ENCODE measurements around the gene SCP2. TPM values are rescaled to one million over a fixed set of nuclear protein-coding genes. Genes with fewer than 3 reads are reported as not detected.

SCP2 gene
- total RNA-seq, 1 donor from 2014 or later = 89.8 TPM

GRCh38 chr1:53016705-53017104 lies 89.6 kb downstream of the SCP2 start:
- Histone ChIP-seq H3K4me3 (ENCODE audit: insufficient read depth, low read depth, low read length) (no peak overlapping the region), H2AFZ (ENCODE audit: low read depth, low read length) (no peak overlapping the region), H3K27me3 (ENCODE audit: insufficient read depth, low read length) (no peaks in the 10 kb centered on the region), H3K4me1 (ENCODE audit: insufficient read depth, low read length) (no peaks in the 10 kb centered on the region), H4K20me1 (ENCODE audit: insufficient read depth, low read length) (no peaks in the 10 kb centered on the region), H3K9me3 (ENCODE audit: insufficient read depth, low read depth, low read length) (no peaks in the 10 kb centered on the region), H3K36me3 (ENCODE audit: insufficient read depth, low read length) (no peaks in the 10 kb centered on the region), H3K9ac (ENCODE audit: low read length) (no peak overlapping the region), H3K4me2 (ENCODE audit: low read length) (peak overlapping the region; percentile 93), H3K27ac (ENCODE audit: low read depth, low read length) (no peak overlapping the region), H3K79me2 (ENCODE audit: insufficient read depth, low read length) (peaks cover 46% of the 10 kb centered on the region)
- TF ChIP-seq EZH2 (IDR thresholded peaks at IDR 0.05; ENCODE audit: insufficient read depth, low read length) = no peak
- TF ChIP-seq, protein P1, sequence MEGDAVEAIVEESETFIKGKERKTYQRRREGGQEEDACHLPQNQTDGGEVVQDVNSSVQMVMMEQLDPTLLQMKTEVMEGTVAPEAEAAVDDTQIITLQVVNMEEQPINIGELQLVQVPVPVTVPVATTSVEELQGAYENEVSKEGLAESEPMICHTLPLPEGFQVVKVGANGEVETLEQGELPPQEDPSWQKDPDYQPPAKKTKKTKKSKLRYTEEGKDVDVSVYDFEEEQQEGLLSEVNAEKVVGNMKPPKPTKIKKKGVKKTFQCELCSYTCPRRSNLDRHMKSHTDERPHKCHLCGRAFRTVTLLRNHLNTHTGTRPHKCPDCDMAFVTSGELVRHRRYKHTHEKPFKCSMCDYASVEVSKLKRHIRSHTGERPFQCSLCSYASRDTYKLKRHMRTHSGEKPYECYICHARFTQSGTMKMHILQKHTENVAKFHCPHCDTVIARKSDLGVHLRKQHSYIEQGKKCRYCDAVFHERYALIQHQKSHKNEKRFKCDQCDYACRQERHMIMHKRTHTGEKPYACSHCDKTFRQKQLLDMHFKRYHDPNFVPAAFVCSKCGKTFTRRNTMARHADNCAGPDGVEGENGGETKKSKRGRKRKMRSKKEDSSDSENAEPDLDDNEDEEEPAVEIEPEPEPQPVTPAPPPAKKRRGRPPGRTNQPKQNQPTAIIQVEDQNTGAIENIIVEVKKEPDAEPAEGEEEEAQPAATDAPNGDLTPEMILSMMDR (IDR thresholded peaks at IDR 0.05; ENCODE audit: insufficient read depth, low read depth, low read length) = no peak
- Mint-ChIP-seq H3K36me3 (ENCODE audit: low read depth, unreplicated experiment) (no peaks in the 10 kb centered on the region), H3K27me3 (ENCODE audit: low read depth, unreplicated experiment) (no peaks in the 10 kb centered on the region), H3K27ac (ENCODE audit: unreplicated experiment) (no peak overlapping the region), H3K4me3 (ENCODE audit: unreplicated experiment) (peak overlapping the region; percentile 98), H3K4me1 (ENCODE audit: low read depth, unreplicated experiment) (peaks cover 10% of the 10 kb centered on the region), H3K9me3 (ENCODE audit: unreplicated experiment) (no peaks in the 10 kb centered on the region)
- FAIRE-seq = no peak
- DNase-seq (ENCODE audit: low read depth) = no peak

- Mint-ChIP-seq H3K9me3 (ENCODE audit: unreplicated experiment) (no peaks in the 10 kb centered on the region), H3K4me3 (ENCODE audit: unreplicated experiment) (no peak overlapping the region), H3K4me1 (ENCODE audit: low read depth, unreplicated experiment) (peaks cover 9% of the 10 kb centered on the region), H3K36me3 (ENCODE audit: low read depth, unreplicated experiment) (no peaks in the 10 kb centered on the region), H3K27me3 (ENCODE audit: low read depth, unreplicated experiment) (no peaks in the 10 kb centered on the region), H3K27ac (ENCODE audit: unreplicated experiment) (no peak overlapping the region)
- no peaks in the 10 kb centered on the region for H3K27me3 ChIP-seq (ENCODE audit: insufficient read depth, low read length)
- DNase-seq (ENCODE audit: low read depth) (no peak), FAIRE-seq (no peak)
- TF ChIP-seq EZH2 (IDR thresholded peaks at IDR 0.05; ENCODE audit: insufficient read depth, low read length) = no peak
- TF ChIP-seq, protein P1 (IDR thresholded peaks at IDR 0.05; ENCODE audit: insufficient read depth, low read depth, low read length) = no peak
- no peak overlapping the region for H3K4me2 ChIP-seq (ENCODE audit: low read length)
- no peak overlapping the region for H3K9ac ChIP-seq (ENCODE audit: low read length)
- H3K4me3 ChIP-seq (ENCODE audit: insufficient read depth, low read depth, low read length) = no peak overlapping the region
- H3K4me1 ChIP-seq (ENCODE audit: insufficient read depth, low read length) = peaks cover 8% of the 10 kb centered on the region
- H4K20me1 ChIP-seq (ENCODE audit: insufficient read depth, low read length) = peaks cover 28% of the 10 kb centered on the region
- no peaks in the 10 kb centered on the region for H3K9me3 ChIP-seq (ENCODE audit: insufficient read depth, low read depth, low read length)
- H3K79me2 ChIP-seq (ENCODE audit: insufficient read depth, low read length) = peaks cover 65% of the 10 kb centered on the region
- H3K36me3 ChIP-seq (ENCODE audit: insufficient read depth, low read length) = no peaks in the 10 kb centered on the region
- H2AFZ ChIP-seq (ENCODE audit: low read depth, low read length) = no peak overlapping the region
- H3K27ac ChIP-seq (ENCODE audit: low read depth, low read length) = no peak overlapping the region
Observed at GRCh38 chr1:53020588-53020987, 93.5 kb downstream of the SCP2 start.

GRCh38 chr1:53022179-53022578 lies 95.1 kb downstream of the SCP2 start:
- no peak overlapping the region for H3K27ac ChIP-seq (ENCODE audit: low read depth, low read length)
- no peak overlapping the region for H3K4me2 ChIP-seq (ENCODE audit: low read length)
- H3K36me3 Mint-ChIP-seq (ENCODE audit: low read depth, unreplicated experiment) = no peaks in the 10 kb centered on the region

More at GRCh38 chr1:53022179-53022578, 95.1 kb downstream of the SCP2 start:
- H2AFZ ChIP-seq (ENCODE audit: low read depth, low read length) = no peak overlapping the region
- FAIRE-seq = no peak
- no peaks in the 10 kb centered on the region for H3K27me3 ChIP-seq (ENCODE audit: insufficient read depth, low read length)
- H4K20me1 ChIP-seq (ENCODE audit: insufficient read depth, low read length) = peaks cover 31% of the 10 kb centered on the region
- no peak overlapping the region for H3K9ac ChIP-seq (ENCODE audit: low read length)
- Mint-ChIP-seq H3K27me3 (ENCODE audit: low read depth, unreplicated experiment) (no peaks in the 10 kb centered on the region), H3K9me3 (ENCODE audit: unreplicated experiment) (no peaks in the 10 kb centered on the region), H3K27ac (ENCODE audit: unreplicated experiment) (no peak overlapping the region), H3K4me1 (ENCODE audit: low read depth, unreplicated experiment) (no peaks in the 10 kb centered on the region), H3K4me3 (ENCODE audit: unreplicated experiment) (no peak overlapping the region)
- DNase-seq (ENCODE audit: low read depth) = no peak
- no peak overlapping the region for H3K4me3 ChIP-seq (ENCODE audit: insufficient read depth, low read depth, low read length)
- TF ChIP-seq EZH2 (IDR thresholded peaks at IDR 0.05; ENCODE audit: insufficient read depth, low read length) = no peak
- TF ChIP-seq, protein P1 (IDR thresholded peaks at IDR 0.05; ENCODE audit: insufficient read depth, low read depth, low read length) = no peak
- H3K4me1 ChIP-seq (ENCODE audit: insufficient read depth, low read length) = peaks cover 8% of the 10 kb centered on the region
- H3K36me3 ChIP-seq (ENCODE audit: insufficient read depth, low read length) = no peaks in the 10 kb centered on the region
- H3K9me3 ChIP-seq (ENCODE audit: insufficient read depth, low read depth, low read length) = no peaks in the 10 kb centered on the region
- H3K79me2 ChIP-seq (ENCODE audit: insufficient read depth, low read length) = peaks cover 59% of the 10 kb centered on the region

Measured in astrocyte (in vitro differentiated cells and primary cell).